HepG2 (cell line): ENCODE data around the gene RXFP1. TPM values are rescaled to one million over a fixed set of nuclear protein-coding genes. Genes with fewer than 3 reads are reported as not detected.

Experiments
- CSRNP2 ChIP-seq: sonication (generic); formaldehyde crosslinking; conservative IDR thresholded peaks from 2 replicates; pipeline ENCODE4 v1.8.0; 2022; ENCODE audit warnings: low read depth, missing genetic modification reagents
- DRAP1 ChIP-seq: IDR thresholded peaks from 2 replicates; pipeline ENCODE4 v1.6.1; 2016; ENCODE audit warnings: missing genetic modification reagents, missing compliant biosample characterization
- ELF1 ChIP-seq: sonication (generic); formaldehyde crosslinking; IDR thresholded peaks from 2 replicates; pipeline ENCODE4 v1.4.0; 2020; ENCODE audit warnings: missing genetic modification reagents
- ELF3 ChIP-seq: IDR thresholded peaks from 2 replicates; pipeline ENCODE4 v1.6.1; 2016; ENCODE audit warnings: missing genetic modification reagents, missing compliant biosample characterization
- KDM3A ChIP-seq: IDR thresholded peaks from 2 replicates; pipeline ENCODE4 v1.6.1; 2018; ENCODE audit warnings: low read depth, missing compliant biosample characterization
- KDM4B ChIP-seq: sonication (generic); formaldehyde crosslinking; IDR thresholded peaks from 2 replicates; pipeline ENCODE4 v1.4.0; 2020; ENCODE audit warnings: missing genetic modification reagents
- KLF13 ChIP-seq: sonication (generic); formaldehyde crosslinking; IDR thresholded peaks from 2 replicates; pipeline ENCODE4 v1.4.0; 2020; ENCODE audit warnings: mild to moderate bottlenecking, missing genetic modification reagents
- NFE2L2 ChIP-seq: fragments of 150-350 bp; IDR thresholded peaks from 2 replicates; pipeline ENCODE4 v1.6.1; 2014; ENCODE audit warnings: low read length
- NFYB ChIP-seq: sonication (generic); formaldehyde crosslinking; IDR thresholded peaks from 2 replicates; pipeline ENCODE4 v1.4.0; 2020; ENCODE audit warnings: missing genetic modification reagents
- POGZ ChIP-seq: sonication (generic); formaldehyde crosslinking; IDR thresholded peaks from 2 replicates; pipeline ENCODE4 v1.4.0; 2020; ENCODE audit warnings: mild to moderate bottlenecking, missing genetic modification reagents
- RCOR2 ChIP-seq: IDR thresholded peaks from 2 replicates; pipeline ENCODE4 v1.6.1; 2016; ENCODE audit warnings: missing biosample characterization, missing genetic modification reagents
- RFX3 ChIP-seq: IDR thresholded peaks from 2 replicates; pipeline ENCODE4 v1.6.1; 2016; ENCODE audit warnings: missing biosample characterization, missing genetic modification reagents
- SAFB2 ChIP-seq: sonication (generic); formaldehyde crosslinking; IDR thresholded peaks from 2 replicates; pipeline ENCODE4 v1.5.1; 2020; ENCODE audit warnings: missing genetic modification reagents, low read depth, mild to moderate bottlenecking, borderline replicate concordance
- SIN3A ChIP-seq: IDR thresholded peaks from 2 replicates; pipeline ENCODE4 v1.6.1; 2011; ENCODE audit warnings: low read depth, mild to moderate bottlenecking, control low read depth, low read length, borderline replicate concordance
- SMAD3 ChIP-seq: sonication (generic); formaldehyde crosslinking; IDR thresholded peaks from 2 replicates; pipeline ENCODE4 v1.4.0; 2020; ENCODE audit warnings: missing genetic modification reagents
- SOX13 ChIP-seq, 3 experiments: fragments of 450-650 bp in 1 of 3; sonication (generic) in 1 of 3; formaldehyde crosslinking in 1 of 3; IDR thresholded peaks in 2 of 3; conservative IDR thresholded peaks in 1 of 3; 2 replicates each; pipeline versions ENCODE4 v1.5.0 to v1.6.1; 2016 to 2020; ENCODE audit warnings: antibody characterized with exemption in 1 of 3, mild to moderate bottlenecking in 1 of 3, missing compliant biosample characterization in 1 of 3, missing genetic modification reagents in 1 of 3, moderate library complexity in 1 of 3
- TBX3 ChIP-seq: fragments of 450-650 bp; IDR thresholded peaks from 2 replicates; pipeline ENCODE4 v1.6.1; 2017; ENCODE audit warnings: antibody characterized with exemption, mild to moderate bottlenecking, inconsistent platforms, borderline replicate concordance
- TFDP2 ChIP-seq: sonication (generic); formaldehyde crosslinking; IDR thresholded peaks from 2 replicates; pipeline ENCODE4 v1.4.0; 2020; ENCODE audit warnings: missing genetic modification reagents
- ZBTB38 ChIP-seq: sonication (generic); formaldehyde crosslinking; IDR thresholded peaks from 2 replicates; pipeline ENCODE4 v1.5.1; 2020; ENCODE audit warnings: mild to moderate bottlenecking, missing genetic modification reagents
- ZNF180 ChIP-seq: sonication (generic); formaldehyde crosslinking; IDR thresholded peaks from 2 replicates; pipeline ENCODE4 v1.4.0; 2020; ENCODE audit warnings: low read depth, missing genetic modification reagents, borderline replicate concordance
- ZNF282 ChIP-seq: fragments of 450-650 bp; IDR thresholded peaks from 2 replicates; pipeline ENCODE4 v1.6.1; 2018; ENCODE audit not compliant: partially characterized antibody
- ZNF333 ChIP-seq: sonication (generic); formaldehyde crosslinking; IDR thresholded peaks from 2 replicates; pipeline ENCODE4 v1.4.0; 2020; ENCODE audit warnings: mild to moderate bottlenecking, missing genetic modification reagents, borderline replicate concordance
- ZNF562 ChIP-seq: sonication (generic); formaldehyde crosslinking; IDR thresholded peaks from 2 replicates; pipeline ENCODE4 v1.8.0; 2022; ENCODE audit warnings: missing genetic modification reagents, borderline replicate concordance
- ZNF713 ChIP-seq: sonication (generic); formaldehyde crosslinking; IDR thresholded peaks from 2 replicates; pipeline ENCODE4 v1.4.0; 2020; ENCODE audit warnings: mild to moderate bottlenecking, missing genetic modification reagents
- ZNF724P ChIP-seq: sonication (generic); formaldehyde crosslinking; IDR thresholded peaks from 2 replicates; pipeline ENCODE4 v1.8.0; 2022; ENCODE audit warnings: missing genetic modification reagents, borderline replicate concordance
- ZNF766 ChIP-seq: sonication (generic); formaldehyde crosslinking; IDR thresholded peaks from 2 replicates; pipeline ENCODE4 v1.5.0; 2020; ENCODE audit warnings: missing genetic modification reagents, borderline replicate concordance
- ZNF781 ChIP-seq: sonication (generic); formaldehyde crosslinking; IDR thresholded peaks from 2 replicates; pipeline ENCODE4 v1.5.1; 2020; ENCODE audit warnings: borderline replicate concordance, mild to moderate bottlenecking, missing genetic modification reagents; ENCODE audit errors: not compliant biosample characterization
- ZNF83 ChIP-seq: sonication (generic); formaldehyde crosslinking; IDR thresholded peaks from 2 replicates; pipeline ENCODE4 v1.4.0; 2020; ENCODE audit warnings: missing genetic modification reagents, mild to moderate bottlenecking, borderline replicate concordance
- polyA plus RNA-seq, 8 experiments: library from polyadenylated mRNA; depleted of rRNA in 3 of 8; stranded (reverse) in 7 of 8; unstranded in 1 of 8; fragments of >200 nt; fragmentation: Illumina TruSeq in 4 of 8; extraction: Trizol in 4 of 8; gene quantifications; 2 replicates each; pipeline versions ENCODE4 v1.2.1 to v1.2.3, GENCODE V29; 2011 to 2016; ENCODE audit warnings: low read depth in 4 of 8, missing spikeins in 1 of 8, mixed read lengths in 1 of 8; ENCODE audit not compliant: insufficient read depth in 1 of 8
- total RNA-seq, 5 experiments: library from RNA; depleted of rRNA; stranded (reverse); fragments of >200 nt; fragmentation: Illumina TruSeq; extraction: Trizol; gene quantifications; 2 replicates each; pipeline ENCODE4 v1.2.3, GENCODE V29; 2016; ENCODE audit warnings: low read depth in 1 of 5

Gene RXFP1
- total and polyA plus RNA-seq, 2 of the 13 experiments (the other 11 are each of a cell fraction or from before 2014, with no cell fraction given), result not detected

GRCh38 chr4:158671915-158672806 lies 150.5 kb downstream of the RXFP1 start, which contains the start of gene ETFDH (continued):
- no peak for TF ChIP-seq CSRNP2 (CRISPR knock-in tag)
- TF ChIP-seq TFDP2 (CRISPR knock-in tag), result peak; percentile 90
- TF ChIP-seq KLF13 (CRISPR knock-in tag), result no peak
- no peak for TF ChIP-seq NFE2L2
- peak; percentile 91 for TF ChIP-seq SMAD3 (CRISPR knock-in tag)
- no peak; the same call in none of the 2 replicates for TF ChIP-seq KDM4B (CRISPR knock-in tag)
- TF ChIP-seq ZNF713, result no peak
- no peak for TF ChIP-seq ZNF180
- TF ChIP-seq ZNF562, result no peak
- TF ChIP-seq ZNF766 (CRISPR knock-in tag), result peak; percentile 68; the same call in 1 of the 2 replicates
- peak; percentile 94 for TF ChIP-seq ELF3 (CRISPR knock-in tag)
- peak; percentile 94 for TF ChIP-seq ZNF333 (CRISPR knock-in tag)
- TF ChIP-seq DRAP1 (CRISPR knock-in tag), result peak; percentile 68
- TF ChIP-seq ZNF282, result no peak
- no peak for TF ChIP-seq ZNF724P (CRISPR knock-in tag)
- TF ChIP-seq RFX3 (CRISPR knock-in tag), result no peak
- peak; percentile 32; the same call in 1 of the 2 replicates for TF ChIP-seq ZNF83 (CRISPR knock-in tag)
- TF ChIP-seq SOX13 (IDR thresholded peaks at IDR 0.05), result no peak
- TF ChIP-seq SOX13 (CRISPR knock-in tag; conservative IDR thresholded peaks at IDR 0.05 in 1 of 2, IDR thresholded peaks at IDR 0.05 in 1 of 2), result no peak
- TF ChIP-seq SAFB2, result 0 out of 2 replicates have a peak, but pooled peaks have one; percentile 14
- peak; percentile 100 for TF ChIP-seq POGZ (CRISPR knock-in tag)
- TF ChIP-seq ZBTB38 (CRISPR knock-in tag), result peak; percentile 57; the same call in 1 of the 2 replicates
- TF ChIP-seq ELF1 (CRISPR knock-in tag), result peak; percentile 100
- TF ChIP-seq ZNF781, result no peak
- TF ChIP-seq TBX3, result peak; percentile 25; the same call in 1 of the 2 replicates
- TF ChIP-seq RCOR2 (CRISPR knock-in tag), result no peak; the same call in 1 of the 2 replicates
- TF ChIP-seq KDM3A (CRISPR knock-in tag), result peak; percentile 85; the same call in 1 of the 2 replicates
- TF ChIP-seq NFYB (CRISPR knock-in tag), result peak; percentile 88
- TF ChIP-seq SIN3A, result peak; percentile 23; the same call in 1 of the 2 replicates
